GM19452 (cell line): ENCODE data around the gene KNSTRN.

Experiments
- ATAC-seq: cut with Tn5 transposase; IDR thresholded peaks from one replicate; pipeline ENCODE4 v1.9.1; 2021; ENCODE audit not compliant: unreplicated experiment

The KNSTRN gene

DNA sequence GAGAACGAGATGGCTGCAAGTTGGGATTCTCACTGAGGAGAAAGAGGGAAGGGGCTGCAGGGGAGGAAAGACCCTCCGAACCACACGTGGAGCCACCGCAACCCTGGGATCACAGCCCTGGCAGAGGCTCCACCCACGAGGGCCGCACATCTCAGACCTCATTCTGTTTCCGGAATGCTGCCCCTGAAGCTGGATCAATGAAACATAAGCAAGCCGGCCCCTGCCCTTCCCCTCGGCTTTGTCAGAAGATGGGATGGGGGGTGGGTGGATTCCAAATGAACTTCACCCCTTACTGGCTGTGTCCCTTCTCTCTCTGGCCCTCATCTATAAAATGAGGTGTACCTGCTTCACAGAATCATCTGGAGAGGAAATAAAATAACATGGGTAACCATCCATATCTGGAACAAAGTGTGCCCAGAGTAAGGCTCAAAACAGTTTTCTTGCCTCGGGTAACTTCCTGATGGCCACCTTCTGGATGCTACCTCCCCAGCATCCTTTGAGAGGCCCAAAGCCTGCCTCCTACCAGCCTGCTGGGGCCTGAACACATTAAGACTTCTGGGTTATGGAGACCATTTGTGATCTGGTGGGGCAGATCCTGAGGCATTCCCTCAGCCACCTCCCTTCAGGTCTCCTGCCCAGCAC, 37.2 kb upstream of the KNSTRN start:
- no peak for ATAC-seq

DNA sequence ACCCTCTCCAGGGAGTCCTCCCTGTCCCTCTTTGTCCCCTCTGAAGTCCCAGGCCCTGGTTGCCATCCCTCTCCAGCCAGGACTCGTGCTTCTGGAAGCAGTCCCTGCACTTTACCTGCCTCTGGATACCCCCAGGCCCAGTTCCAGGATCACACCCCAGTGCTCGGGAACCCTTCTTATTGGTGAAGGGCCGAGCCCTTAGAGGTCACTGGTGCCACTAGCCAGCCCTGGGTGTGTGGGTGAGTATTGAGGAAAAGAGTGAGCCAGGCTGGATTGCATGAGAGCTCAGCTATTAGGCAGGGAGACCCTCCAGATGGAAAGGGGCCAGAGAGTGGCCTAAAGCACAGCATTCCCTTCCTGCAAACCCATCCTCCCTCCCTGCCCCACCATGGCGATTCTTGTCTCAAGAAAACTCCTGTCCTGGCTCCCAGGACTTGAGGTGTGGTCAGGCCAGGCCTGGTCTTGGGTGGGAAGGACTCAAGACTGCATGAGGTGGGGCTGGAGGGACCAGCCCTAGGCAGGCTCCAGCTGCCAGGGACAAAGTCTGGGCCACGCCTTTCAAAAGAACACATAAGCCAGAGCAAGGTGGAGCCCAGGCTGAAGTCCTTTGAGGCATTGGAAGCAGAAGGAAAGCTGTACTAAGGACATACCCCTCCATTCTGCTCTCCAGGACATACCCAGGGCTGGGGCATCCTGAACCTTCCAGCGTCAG, 36.5 kb upstream of the KNSTRN start:
- ATAC-seq: no peak

- ATAC-seq: no peak
Observed at GRCh38 chr15:40346579-40347558, 35.7 kb upstream of the KNSTRN start.

DNA sequence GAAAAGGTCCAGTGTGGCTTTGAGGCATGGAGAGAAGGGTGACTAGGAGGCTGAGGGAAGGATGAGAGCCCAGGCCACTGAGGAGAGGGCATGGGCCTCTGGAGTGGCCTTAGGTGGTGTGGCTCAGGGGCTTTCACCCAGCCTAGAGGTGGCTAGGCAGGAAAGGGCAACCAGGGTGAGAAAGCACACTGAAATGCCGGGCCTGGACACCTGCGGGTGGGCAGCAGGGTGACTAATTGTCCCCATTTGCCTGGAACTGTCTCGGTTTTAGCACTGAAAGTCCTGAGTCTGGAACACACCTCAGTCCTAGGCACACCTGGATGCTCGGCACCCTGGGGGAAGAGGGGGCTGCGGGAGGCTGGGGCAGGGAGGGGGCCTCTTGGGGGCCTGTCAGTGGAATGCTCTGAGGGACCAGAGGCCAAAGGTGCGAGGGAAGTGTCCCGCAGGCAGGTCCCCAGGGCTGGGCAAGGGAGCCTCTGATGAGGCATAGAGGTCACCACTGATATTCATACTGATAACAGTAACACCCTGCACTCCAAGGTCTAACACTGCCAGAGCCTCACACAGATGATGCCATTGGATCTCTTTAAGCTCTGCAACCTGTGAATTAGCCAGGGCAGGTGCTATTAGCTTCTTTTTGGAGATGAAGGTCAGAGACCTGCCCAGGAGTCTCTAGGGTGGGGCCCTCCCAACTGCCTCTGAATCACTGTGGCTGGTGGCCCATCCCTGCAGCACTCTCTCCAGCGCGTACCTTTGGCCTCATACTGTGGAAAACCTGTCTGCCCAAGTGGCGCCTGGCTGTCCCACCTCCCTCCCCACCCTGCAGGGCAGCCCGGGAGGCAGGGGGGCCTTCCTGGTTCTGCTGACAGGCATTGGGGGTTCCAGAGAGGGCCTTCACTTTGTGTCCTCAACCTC, 34.7 kb upstream of the KNSTRN start:
- no peak for ATAC-seq

DNA sequence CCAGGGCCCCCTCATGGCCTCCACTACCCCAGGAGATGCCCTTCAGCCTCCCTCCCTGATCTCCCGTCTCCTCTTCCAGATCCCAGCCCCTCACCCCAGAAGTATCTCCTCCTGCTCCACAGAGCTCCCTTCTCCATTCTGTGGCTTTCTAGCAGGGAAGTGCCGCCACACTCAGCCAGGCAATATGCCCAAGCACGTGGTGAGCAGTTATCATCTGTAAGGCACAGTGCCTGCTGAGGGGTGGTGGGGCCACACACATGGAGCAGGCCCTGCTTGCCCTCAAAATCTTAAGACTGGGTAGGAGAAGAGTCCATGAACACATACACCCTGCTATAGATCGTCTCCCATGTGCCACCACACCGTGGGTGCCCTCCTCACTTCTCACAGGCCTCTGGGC, 34.0 kb upstream of the KNSTRN start:
- ATAC-seq: no peak

GRCh38 chr15:40349163-40349562, 33.4 kb upstream of the KNSTRN start:
- no peak for ATAC-seq

DNA sequence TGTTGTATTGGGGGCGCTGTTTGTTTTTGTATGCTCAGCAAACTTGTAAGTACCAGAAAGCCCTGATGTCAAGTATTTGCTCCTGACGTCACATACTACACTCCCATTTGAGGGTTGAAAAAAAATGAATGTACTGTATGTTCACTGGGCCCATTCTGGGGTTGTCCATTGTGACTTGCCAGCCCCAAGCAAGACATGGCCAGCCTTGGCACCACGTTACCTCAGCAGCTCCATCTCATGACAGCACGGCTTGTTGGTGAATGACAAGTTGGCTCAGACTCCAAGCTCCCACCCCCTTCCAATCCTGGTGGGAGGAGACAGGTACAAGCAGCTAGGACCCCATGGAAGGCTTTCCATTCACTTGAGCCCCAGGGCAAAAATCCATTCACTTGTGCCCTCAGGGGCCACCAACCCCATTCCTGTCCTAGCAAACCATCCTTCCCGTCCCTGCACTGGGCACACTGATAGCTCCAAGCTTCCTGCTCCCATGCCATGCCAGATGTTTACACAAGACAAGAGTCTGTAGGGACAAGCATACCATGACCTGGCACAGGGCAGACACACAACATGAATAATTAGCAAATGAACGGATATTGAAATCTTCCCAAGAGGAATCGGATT, 30.1 kb upstream of the KNSTRN start:
- ATAC-seq: no peak

DNA sequence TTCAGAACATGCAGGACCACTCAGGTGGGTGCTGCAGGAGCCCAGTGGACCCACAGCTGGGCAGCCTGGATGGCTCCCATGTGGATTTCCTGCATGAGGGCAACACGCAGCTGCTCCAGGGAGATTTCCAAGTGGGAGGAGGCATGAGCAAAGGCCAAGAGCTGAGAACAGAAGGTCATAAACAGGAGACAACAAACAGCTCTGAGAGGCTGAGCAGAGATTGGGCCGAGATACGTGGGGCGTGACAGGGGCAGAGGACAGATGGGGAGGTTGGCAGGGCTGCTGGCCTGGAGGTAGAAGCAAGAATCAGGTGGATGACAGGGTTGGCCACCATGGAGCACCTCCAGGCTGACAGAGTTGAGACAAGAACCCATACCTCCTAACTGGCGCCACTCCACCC, 28.8 kb upstream of the KNSTRN start:
- ATAC-seq: no peak

DNA sequence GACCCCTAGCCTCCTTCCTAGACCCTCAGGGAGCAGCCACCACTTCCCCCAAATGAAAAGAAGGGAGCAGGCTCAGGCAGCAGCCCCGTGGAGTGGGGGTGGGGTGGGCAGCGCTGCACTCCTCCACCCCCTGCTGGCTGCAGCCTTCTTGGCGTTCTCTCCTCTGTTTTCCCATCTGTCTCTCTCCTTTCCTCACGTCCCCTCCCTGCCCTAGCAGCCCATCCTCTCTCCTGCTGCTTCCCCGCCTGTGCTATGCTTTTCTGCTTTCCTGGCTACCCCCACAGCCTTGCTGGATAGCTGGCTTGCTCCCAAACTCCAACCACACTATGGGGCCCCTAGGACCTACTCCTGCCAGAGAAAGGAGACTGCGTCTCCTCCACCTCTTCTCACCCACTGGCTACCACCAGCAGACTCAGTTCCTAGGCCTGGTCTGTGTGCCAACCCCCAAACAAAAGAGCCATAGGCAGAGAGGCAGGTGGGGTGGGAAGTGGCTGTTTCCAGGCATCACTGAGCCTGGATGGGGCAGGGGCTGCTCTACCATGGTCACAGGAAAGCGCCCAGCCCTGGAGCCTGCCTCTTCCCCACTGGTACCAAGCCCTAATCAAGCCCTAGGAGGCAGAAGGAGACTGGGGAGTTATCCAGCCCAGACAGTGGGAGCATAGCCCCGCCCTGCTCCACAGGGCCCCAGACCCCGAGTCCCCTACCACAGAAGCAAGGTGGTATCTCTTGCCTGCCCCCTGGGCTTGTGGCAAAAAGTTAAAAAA, 27.9 kb upstream of the KNSTRN start:
- ATAC-seq: no peak

DNA sequence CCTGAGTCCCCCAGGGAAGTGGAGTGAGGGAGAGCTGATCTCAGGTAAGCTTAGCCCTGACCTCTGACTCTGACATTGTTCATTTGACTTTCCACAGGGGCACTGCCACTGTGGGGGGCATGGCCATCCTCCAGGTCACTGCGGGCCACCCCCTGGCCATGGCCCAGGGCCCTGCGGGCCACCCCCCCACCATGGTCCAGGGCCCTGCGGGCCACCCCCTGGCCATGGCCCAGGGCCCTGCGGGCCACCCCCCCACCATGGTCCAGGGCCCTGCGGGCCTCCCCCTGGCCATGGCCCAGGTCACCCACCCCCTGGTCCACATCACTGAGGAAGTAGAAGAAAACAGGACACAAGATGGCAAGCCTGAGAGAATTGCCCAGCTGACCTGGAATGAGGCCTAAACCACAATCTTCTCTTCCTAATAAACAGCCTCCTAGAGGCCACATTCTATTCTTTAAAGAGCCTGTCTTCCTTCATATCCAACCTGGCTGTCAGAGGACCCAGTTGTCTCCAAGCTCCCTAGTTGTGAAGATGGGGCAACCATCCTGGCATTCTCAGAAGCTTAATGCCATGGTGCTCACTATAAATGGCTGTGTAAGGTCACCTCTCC, 26.4 kb upstream of the KNSTRN start:
- no peak for ATAC-seq

DNA sequence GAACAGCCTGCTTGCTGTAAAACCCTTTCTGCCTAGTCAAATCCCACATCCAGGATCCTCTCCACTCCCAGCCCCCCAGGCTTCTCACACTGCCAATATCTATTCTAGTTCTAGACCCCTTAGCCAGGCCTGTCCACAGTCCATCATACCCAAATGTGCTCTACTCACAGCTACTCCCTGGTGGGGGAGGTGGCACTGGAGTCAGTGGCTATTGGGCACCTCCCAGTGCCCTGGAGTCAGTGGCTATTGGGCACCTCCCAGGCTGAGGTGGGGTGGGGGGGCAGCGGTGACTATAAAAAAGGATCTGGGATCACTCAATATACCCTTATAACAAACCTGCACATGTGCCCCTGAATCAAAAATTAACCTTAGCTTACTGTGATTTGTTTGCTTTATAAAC, 25.3 kb upstream of the KNSTRN start:
- ATAC-seq: no peak

DNA sequence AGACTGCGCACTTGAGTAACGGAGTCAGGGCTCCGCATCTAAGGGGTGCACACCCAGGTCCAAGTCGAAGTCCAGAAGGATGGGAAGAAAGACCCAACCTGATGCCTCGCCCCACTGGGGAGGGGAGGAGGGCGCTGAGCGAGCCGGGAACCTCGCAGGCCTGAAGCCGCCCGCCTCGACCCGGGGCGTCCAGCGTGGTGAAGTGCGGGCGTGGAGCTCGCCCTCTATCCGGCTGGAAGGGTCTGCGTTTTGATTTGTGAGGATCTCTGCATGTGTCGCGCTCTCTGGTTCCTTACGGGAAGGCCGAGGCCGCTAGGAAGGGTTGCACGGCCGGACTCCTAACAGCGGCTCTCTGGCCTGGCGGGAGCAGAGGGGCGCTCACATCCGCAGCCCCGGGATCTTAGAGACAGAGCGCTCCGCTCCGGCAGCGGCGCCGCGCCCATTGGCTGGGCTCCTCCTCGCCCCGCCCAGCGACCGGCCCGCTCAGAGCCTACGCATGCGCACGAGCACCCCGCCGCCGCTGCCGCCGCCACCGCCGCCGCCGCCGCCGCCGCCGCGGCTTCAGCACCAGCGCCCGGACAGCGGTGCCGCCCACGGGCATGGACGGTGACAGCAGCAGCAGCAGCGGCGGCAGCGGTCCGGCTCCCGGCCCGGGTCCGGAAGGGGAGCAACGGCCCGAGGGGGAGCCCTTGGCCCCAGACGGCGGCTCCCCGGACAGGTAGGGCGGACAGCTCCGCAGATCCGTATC, 24.6 kb upstream of the KNSTRN start, which contains the start of gene DISP2:
Gene DISP2, plus strand, starts transcription at position 497 of the 748 bp plus-strand sequence. Its CDS starts 103 bp downstream, at position 600.
- ATAC-seq: peak; percentile 78

DNA sequence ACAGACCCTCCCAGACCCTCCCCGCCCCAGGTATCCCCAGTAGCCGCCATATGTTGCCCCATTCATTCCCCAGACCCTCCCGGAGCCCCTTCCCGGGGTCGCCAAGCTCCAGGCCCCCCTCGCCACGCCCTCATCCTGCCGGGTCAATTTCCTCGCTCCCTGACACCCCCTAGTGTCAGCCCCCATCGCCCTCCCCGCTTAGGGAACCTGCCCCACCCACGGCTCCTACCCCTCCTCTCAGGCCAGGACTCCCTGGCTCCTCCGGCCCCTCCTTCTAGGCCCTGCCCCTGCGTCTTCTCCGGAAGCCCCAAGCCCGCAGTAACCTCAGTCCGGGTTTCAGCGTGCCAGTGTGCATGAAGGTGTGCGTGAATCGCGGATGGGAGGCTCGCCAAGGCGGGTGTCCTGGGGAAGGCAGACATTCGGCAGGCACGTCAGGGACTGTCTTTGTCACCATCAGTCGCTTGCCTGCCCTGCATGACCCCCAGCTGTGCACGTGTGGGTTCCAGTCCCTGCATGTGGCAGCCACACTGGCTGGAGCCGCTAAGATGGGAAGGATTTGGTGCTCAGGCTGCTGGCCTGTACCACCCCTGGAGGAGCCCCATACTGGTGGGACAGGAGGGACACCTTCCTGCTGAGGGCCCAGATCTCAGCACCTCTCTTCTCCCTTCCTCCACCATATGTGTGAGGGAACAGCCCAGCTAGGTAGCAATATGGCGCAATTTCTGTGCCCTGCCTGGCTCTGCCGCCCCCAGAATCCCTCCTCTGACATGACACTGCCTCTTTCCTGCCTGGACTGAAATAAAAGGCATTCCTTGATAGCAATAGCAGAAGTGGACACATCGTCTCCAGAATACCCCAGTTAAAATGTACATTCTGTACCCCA, 23.8 kb upstream of the KNSTRN start:
- peak; percentile 15 for ATAC-seq

- ATAC-seq: no peak
Observed at GRCh38 chr15:40360015-40360414, 22.5 kb upstream of the KNSTRN start.

- ATAC-seq: no peak
Observed at GRCh38 chr15:40361640-40362039, 20.9 kb upstream of the KNSTRN start.

DNA sequence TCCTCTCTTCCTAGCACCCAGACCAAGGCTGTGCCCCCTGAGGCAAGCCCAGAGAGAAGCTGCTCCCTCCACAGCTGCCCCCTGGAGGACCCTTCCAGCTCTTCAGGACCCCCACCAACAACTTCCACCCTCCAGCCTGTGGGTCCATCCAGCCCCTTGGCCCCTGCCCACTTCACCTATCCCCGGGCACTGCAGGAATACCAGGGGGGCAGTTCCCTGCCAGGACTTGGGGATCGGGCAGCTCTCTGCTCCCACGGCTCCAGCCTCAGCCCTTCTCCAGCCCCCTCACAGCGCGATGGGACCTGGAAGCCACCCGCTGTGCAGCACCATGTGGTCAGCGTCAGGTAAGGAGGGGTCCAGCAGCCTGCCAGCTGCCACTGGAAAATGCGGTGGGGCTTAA, 18.9 kb upstream of the KNSTRN start:
- ATAC-seq: no peak

DNA sequence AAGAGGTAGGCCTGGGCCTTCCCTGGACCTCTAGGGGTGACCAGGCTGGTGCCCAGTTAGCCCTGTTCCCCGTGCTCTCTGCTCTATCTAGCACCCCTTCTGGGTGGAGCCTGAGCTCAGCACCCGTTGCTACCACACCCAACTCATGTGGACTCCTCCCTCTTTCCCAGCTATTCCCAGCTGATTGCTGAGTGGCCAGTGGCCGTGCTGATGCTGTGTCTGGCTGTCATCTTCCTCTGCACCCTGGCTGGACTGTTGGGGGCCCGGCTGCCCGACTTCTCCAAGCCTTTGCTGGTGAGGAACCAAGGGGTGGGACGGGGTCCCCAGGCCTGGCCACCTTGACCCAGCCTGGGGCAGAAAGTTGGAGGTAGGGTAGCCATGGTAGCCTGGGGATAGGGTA, 18.3 kb upstream of the KNSTRN start:
- no peak for ATAC-seq
